HG03135 (cell line): Measurements from ENCODE around the gene RPS6KL1.

Source experiments
- ATAC-seq: cut with Tn5 transposase; IDR thresholded peaks from one replicate; pipeline ENCODE4 v1.9.1; 2021; ENCODE audit warnings: mild to moderate bottlenecking, moderate library complexity; ENCODE audit not compliant: unreplicated experiment

The RPS6KL1 gene

GRCh38 chr14:74888164-74889158, 34.6 kb downstream of the RPS6KL1 start:
- no peak for ATAC-seq

- ATAC-seq, result no peak
Observed at GRCh38 chr14:74886001-74886400, 37.1 kb downstream of the RPS6KL1 start.

GRCh38 chr14:74882103-74882920, 40.7 kb downstream of the RPS6KL1 start:
- peak; percentile 48 for ATAC-seq

GRCh38 chr14:74881431-74882102, 41.5 kb downstream of the RPS6KL1 start, which contains the start of gene DLST:
Gene DLST, plus strand, starts transcription at chr14:74881916. Its CDS starts 38 bp downstream, at chr14:74881954.
- ATAC-seq, result peak; percentile 94

- ATAC-seq, result no peak
Observed at GRCh38 chr14:74879427-74880182, 43.5 kb downstream of the RPS6KL1 start.

- no peak for ATAC-seq
Observed at GRCh38 chr14:74875941-74876913, 46.8 kb downstream of the RPS6KL1 start, which contains the start of gene PROX2. Gene PROX2, minus strand, starts transcription at chr14:74876145. Its CDS starts 12,311 bp downstream, at chr14:74863834.

GRCh38 chr14:74875204-74875603, 47.9 kb downstream of the RPS6KL1 start:
- no peak for ATAC-seq

- no peak for ATAC-seq
Observed at GRCh38 chr14:74871819-74872218, 51.2 kb downstream of the RPS6KL1 start.

- no peak for ATAC-seq
Observed at GRCh38 chr14:74868739-74869138, 54.3 kb downstream of the RPS6KL1 start.

- no peak for ATAC-seq
Observed at GRCh38 chr14:74867673-74868072, 55.4 kb downstream of the RPS6KL1 start.

- no peak for ATAC-seq
Observed at GRCh38 chr14:74866708-74867389, 56.2 kb downstream of the RPS6KL1 start.

- ATAC-seq, result no peak
Observed at GRCh38 chr14:74865156-74865555, 57.9 kb downstream of the RPS6KL1 start.

- no peak for ATAC-seq
Observed at GRCh38 chr14:74864198-74864597, 58.9 kb downstream of the RPS6KL1 start.

- no peak for ATAC-seq
Observed at GRCh38 chr14:74863274-74863673, 59.8 kb downstream of the RPS6KL1 start.

- ATAC-seq, result no peak
Observed at GRCh38 chr14:74861734-74862090, 61.3 kb downstream of the RPS6KL1 start.

- ATAC-seq, result no peak
Observed at GRCh38 chr14:74860899-74861733, 61.9 kb downstream of the RPS6KL1 start.

GRCh38 chr14:74859757-74860552, 63.1 kb downstream of the RPS6KL1 start:
- no peak for ATAC-seq
